Osteocyte (in vitro differentiated cells): Measurements from ENCODE around the gene USP48. TPM values are rescaled to one million over a fixed set of nuclear protein-coding genes. Genes with fewer than 3 reads are reported as not detected.

Experiments used
- DNase-seq: peaks from one replicate; pipeline ENCODE4 v3.0.0; 2021; ENCODE audit warnings: mixed read lengths; ENCODE audit not compliant: unreplicated experiment; ENCODE audit errors: extremely low spot score
- H3K27ac Mint-ChIP-seq: one replicate; pipeline ENCODE4 v1.8.0; 2021; ENCODE audit warnings: mild to moderate bottlenecking, mixed read lengths; ENCODE audit not compliant: unreplicated experiment
- H3K27me3 Mint-ChIP-seq: one replicate; pipeline ENCODE4 v1.8.0; 2021; ENCODE audit warnings: mixed read lengths; ENCODE audit not compliant: unreplicated experiment
- H3K36me3 Mint-ChIP-seq: one replicate; pipeline ENCODE4 v1.8.0; 2021; ENCODE audit warnings: mixed read lengths; ENCODE audit not compliant: unreplicated experiment
- H3K4me1 Mint-ChIP-seq: one replicate; pipeline ENCODE4 v1.8.0; 2021; ENCODE audit warnings: mixed read lengths; ENCODE audit not compliant: unreplicated experiment
- H3K4me3 Mint-ChIP-seq: one replicate; pipeline ENCODE4 v1.8.0; 2021; ENCODE audit warnings: mild to moderate bottlenecking, moderate library complexity, mixed read lengths; ENCODE audit not compliant: unreplicated experiment
- H3K9me3 Mint-ChIP-seq: one replicate; pipeline ENCODE4 v1.8.0; 2021; ENCODE audit warnings: mixed read lengths; ENCODE audit not compliant: unreplicated experiment
- CTCF ChIP-seq: fragments of 200-600 bp; sonication (generic); IDR thresholded peaks from 2 replicates; pipeline ENCODE4 v1.5.0; 2021; ENCODE audit warnings: antibody characterized with exemption, mild to moderate bottlenecking, moderate library complexity
- total RNA-seq: library from RNA; stranded (reverse); gene quantifications from 2 replicates; pipeline ENCODE4 v1.2.1, GENCODE V29; 2021

The USP48 gene
- total RNA-seq, 1 donor from 2014 or later = 73.6 TPM

- no peaks in the 10 kb centered on the region for H3K27me3 Mint-ChIP-seq
- H3K4me3 Mint-ChIP-seq = no peak overlapping the region
- H3K36me3 Mint-ChIP-seq = peaks cover 24% of the 10 kb centered on the region
- H3K9me3 Mint-ChIP-seq = no peaks in the 10 kb centered on the region
- no peak for DNase-seq
- no peak for TF ChIP-seq CTCF
- H3K4me1 Mint-ChIP-seq = no peaks in the 10 kb centered on the region
- H3K27ac Mint-ChIP-seq = no peak overlapping the region
Observed at GRCh38 chr1:21824926-21825325, 42.0 kb upstream of the USP48 start.

GRCh38 chr1:21823980-21824702, 41.2 kb upstream of the USP48 start:
- H3K4me3 Mint-ChIP-seq = no peak overlapping the region
- no peak for TF ChIP-seq CTCF
- H3K27ac Mint-ChIP-seq = no peak overlapping the region
- peaks cover 24% of the 10 kb centered on the region for H3K36me3 Mint-ChIP-seq
- H3K27me3 Mint-ChIP-seq = no peaks in the 10 kb centered on the region
- H3K4me1 Mint-ChIP-seq = no peaks in the 10 kb centered on the region
- DNase-seq = no peak
- no peaks in the 10 kb centered on the region for H3K9me3 Mint-ChIP-seq

- Mint-ChIP-seq H3K4me3 (no peak overlapping the region), H3K27me3 (no peaks in the 10 kb centered on the region), H3K27ac (no peak overlapping the region), H3K9me3 (no peaks in the 10 kb centered on the region), H3K36me3 (peaks cover 21% of the 10 kb centered on the region), H3K4me1 (no peaks in the 10 kb centered on the region)
- DNase-seq = peak; percentile 85
- TF ChIP-seq CTCF = no peak
Observed at GRCh38 chr1:21823206-21823979, 40.4 kb upstream of the USP48 start.

- no peak for TF ChIP-seq CTCF
- no peaks in the 10 kb centered on the region for H3K27me3 Mint-ChIP-seq
Observed at GRCh38 chr1:21822349-21822748, 39.4 kb upstream of the USP48 start.

GRCh38 chr1:21821385-21822019, 38.6 kb upstream of the USP48 start:
- TF ChIP-seq CTCF = no peak

More at GRCh38 chr1:21822349-21822748, 39.4 kb upstream of the USP48 start:
- DNase-seq = no peak
- Mint-ChIP-seq H3K4me1 (no peaks in the 10 kb centered on the region), H3K36me3 (peaks cover 14% of the 10 kb centered on the region), H3K4me3 (no peak overlapping the region), H3K9me3 (no peaks in the 10 kb centered on the region), H3K27ac (no peak overlapping the region)

More at GRCh38 chr1:21821385-21822019, 38.6 kb upstream of the USP48 start:
- H3K4me3 Mint-ChIP-seq = no peak overlapping the region
- H3K4me1 Mint-ChIP-seq = peaks cover 6% of the 10 kb centered on the region
- DNase-seq = no peak
- H3K36me3 Mint-ChIP-seq = peaks cover 13% of the 10 kb centered on the region
- H3K27me3 Mint-ChIP-seq = no peaks in the 10 kb centered on the region
- no peak overlapping the region for H3K27ac Mint-ChIP-seq
- no peaks in the 10 kb centered on the region for H3K9me3 Mint-ChIP-seq
